Measurements from ENCODE around the gene GALK2. TPM values are rescaled to one million over a fixed set of nuclear protein-coding genes. Genes with fewer than 3 reads are reported as not detected.

Gene GALK2
- total RNA-seq, 1 donor from 2014 or later, result 47.6 TPM

DNA sequence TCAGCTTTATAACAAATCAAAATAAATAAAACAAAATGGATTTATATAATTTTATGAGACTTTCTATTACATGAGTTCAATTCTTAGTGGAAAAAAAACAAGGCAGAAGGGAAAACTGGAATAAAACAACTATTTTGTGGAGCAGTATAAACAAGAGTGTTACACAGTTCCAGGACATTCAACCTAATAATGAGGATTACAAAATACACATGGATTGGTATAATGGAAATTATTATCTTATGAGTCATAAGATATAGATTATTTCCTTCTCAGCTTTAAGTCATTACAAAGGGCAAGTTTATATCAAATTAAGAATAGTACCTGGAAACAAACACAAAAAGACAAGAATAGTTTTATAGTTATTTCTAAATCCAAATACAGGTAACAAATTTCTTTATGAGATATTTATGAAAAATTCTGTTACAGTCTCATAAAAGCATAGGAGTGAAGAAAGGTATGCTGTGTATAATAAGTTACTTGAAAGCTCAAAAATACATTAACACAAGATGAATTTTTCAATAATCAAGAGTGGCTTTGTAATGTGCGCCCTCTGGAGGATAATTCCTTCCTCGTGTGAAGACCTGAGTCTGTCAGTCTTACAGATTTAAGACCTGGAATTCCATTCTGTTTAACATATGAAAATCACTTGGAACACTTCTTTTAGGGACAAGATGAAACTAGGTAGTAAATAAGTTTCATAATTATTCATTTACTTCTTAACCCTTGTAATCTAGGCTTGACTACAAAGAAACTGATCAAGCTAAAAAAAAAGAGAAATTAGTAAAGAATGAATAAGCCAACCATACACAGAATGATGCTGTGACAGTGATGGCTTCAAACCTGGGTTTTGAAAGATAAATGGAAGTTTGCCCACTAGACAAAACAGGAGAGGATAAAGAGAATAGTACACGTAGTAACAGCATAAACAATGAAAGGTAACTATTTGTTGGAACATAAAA, 24.1 kb upstream of the GALK2 start:
- DNase-seq (ENCODE audit: extremely low spot score in 2 of 2), result no peak
- peaks cover 51% of the 10 kb centered on the region for H3K4me1 ChIP-seq
- H3K9me3 ChIP-seq, result no peaks in the 10 kb centered on the region
- intact Hi-C loops (cut with DNase I), result loop anchor here (10.0 kb wide), 1 partner anchor 281 kb away; no protein-coding TSS in a partner anchor
- TF ChIP-seq POLR2A (IDR thresholded peaks at IDR 0.05), result no peak
- TF ChIP-seq, protein P1, sequence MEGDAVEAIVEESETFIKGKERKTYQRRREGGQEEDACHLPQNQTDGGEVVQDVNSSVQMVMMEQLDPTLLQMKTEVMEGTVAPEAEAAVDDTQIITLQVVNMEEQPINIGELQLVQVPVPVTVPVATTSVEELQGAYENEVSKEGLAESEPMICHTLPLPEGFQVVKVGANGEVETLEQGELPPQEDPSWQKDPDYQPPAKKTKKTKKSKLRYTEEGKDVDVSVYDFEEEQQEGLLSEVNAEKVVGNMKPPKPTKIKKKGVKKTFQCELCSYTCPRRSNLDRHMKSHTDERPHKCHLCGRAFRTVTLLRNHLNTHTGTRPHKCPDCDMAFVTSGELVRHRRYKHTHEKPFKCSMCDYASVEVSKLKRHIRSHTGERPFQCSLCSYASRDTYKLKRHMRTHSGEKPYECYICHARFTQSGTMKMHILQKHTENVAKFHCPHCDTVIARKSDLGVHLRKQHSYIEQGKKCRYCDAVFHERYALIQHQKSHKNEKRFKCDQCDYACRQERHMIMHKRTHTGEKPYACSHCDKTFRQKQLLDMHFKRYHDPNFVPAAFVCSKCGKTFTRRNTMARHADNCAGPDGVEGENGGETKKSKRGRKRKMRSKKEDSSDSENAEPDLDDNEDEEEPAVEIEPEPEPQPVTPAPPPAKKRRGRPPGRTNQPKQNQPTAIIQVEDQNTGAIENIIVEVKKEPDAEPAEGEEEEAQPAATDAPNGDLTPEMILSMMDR (IDR thresholded peaks at IDR 0.05), result peak in 1 of 3 experiments; percentile 34
- no peak overlapping the region for H3K4me3 ChIP-seq
- peaks cover 0 to 29% of the 10 kb centered on the region in 2 donors for H3K36me3 ChIP-seq
- H3K27ac ChIP-seq, result no peak overlapping the region
- H3K27me3 ChIP-seq, result no peaks in the 10 kb centered on the region

DNA sequence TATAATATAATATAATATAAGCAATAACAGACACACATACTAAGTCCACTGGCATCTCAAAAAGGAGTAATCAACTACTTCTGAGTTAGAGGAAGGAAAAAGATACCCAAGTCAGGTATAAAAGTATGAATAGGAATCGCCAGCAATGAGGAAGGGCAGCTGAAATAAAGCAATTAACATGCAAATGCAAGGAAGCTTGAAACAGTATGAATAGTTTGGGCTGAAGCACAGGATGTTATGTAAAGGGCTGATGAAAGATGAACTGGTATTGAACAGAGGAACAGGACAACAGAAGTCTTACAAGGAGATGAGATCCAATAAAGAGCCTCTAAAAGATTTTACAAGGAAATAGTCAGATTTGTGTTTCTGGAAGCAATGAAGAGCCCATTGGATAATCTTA, 21.7 kb upstream of the GALK2 start:
- Histone ChIP-seq H3K4me1 (peaks cover 61% of the 10 kb centered on the region), H3K9me3 (no peaks in the 10 kb centered on the region), H3K4me3 (no peak overlapping the region), H3K27ac (no peak overlapping the region), H3K27me3 (no peaks in the 10 kb centered on the region), H3K36me3 (peaks cover 0 to 9% of the 10 kb centered on the region in 2 donors)
- no peak for DNase-seq (ENCODE audit: extremely low spot score in 2 of 2)
- TF ChIP-seq POLR2AphosphoS5 (IDR thresholded peaks at IDR 0.05; ENCODE audit: insufficient read depth in 1 of 2, low read depth in 1 of 2) (no peak), POLR2A (IDR thresholded peaks at IDR 0.05) (no peak)
- TF ChIP-seq, protein P1 (IDR thresholded peaks at IDR 0.05), result no peak
- intact Hi-C loops (cut with DNase I), result loop anchor here (10.0 kb wide), 1 partner anchor 283 kb away; no protein-coding TSS in a partner anchor

DNA sequence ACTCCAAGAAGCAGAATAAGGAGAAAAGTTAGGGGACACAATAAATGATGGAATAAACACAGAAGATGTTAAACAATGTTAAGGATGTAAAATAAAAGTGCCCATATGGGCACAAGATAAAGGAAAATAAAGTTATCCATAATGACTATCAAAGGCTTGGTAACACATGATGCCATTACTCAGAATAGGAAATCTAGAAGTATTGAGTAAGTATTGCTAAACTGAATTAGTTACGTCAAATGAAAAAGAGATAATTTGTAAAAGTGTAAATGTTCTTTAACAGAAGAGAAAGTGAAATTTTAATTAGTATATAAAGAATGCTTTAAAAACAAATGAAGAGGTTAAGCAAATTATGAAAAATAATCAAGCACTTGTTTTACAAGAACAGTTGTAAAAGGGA, 21.3 kb upstream of the GALK2 start:
- no peaks in the 10 kb centered on the region for H3K9me3 ChIP-seq
- intact Hi-C loops (cut with DNase I), result loop anchor here (10.0 kb wide), 1 partner anchor 284 kb away; no protein-coding TSS in a partner anchor
- no peaks in the 10 kb centered on the region for H3K27me3 ChIP-seq
- no peak for DNase-seq (ENCODE audit: extremely low spot score in 2 of 2)
- peaks cover 65% of the 10 kb centered on the region for H3K4me1 ChIP-seq
- H3K4me3 ChIP-seq, result no peak overlapping the region
- no peak overlapping the region for H3K27ac ChIP-seq
- no peak for TF ChIP-seq POLR2A (IDR thresholded peaks at IDR 0.05)
- no peak for TF ChIP-seq POLR2AphosphoS5 (IDR thresholded peaks at IDR 0.05; ENCODE audit: insufficient read depth in 1 of 2, low read depth in 1 of 2)
- TF ChIP-seq, protein P1 (IDR thresholded peaks at IDR 0.05), result no peak
- peaks cover 0 to 4% of the 10 kb centered on the region in 2 donors for H3K36me3 ChIP-seq

DNA sequence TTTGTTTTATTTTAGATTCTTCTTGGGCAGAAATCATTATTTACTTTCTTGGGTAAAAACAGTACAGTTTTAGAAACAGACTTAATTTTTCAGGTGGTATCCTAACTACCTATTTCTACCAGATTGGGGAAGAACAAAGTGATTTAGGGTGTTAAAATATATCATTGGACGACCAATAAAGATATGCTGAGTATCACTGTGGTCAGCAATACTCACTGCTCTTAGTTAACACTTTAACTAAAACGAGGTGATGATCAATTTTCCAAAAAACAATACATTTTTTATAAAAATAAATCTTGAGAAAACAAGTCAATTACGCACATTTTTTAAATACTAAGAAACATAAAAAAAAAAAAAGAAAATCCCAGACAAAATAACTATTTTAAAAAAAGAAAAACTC, 18.2 kb upstream of the GALK2 start:
- Histone ChIP-seq H3K4me3 (no peak overlapping the region), H3K27me3 (no peaks in the 10 kb centered on the region), H3K9me3 (no peaks in the 10 kb centered on the region), H3K36me3 (no peaks in the 10 kb centered on the region), H3K4me1 (peaks cover 61% of the 10 kb centered on the region), H3K27ac (no peak overlapping the region)
- intact Hi-C loops (cut with DNase I), result no loop called here
- DNase-seq (ENCODE audit: extremely low spot score in 2 of 2), result no peak
- no peak for TF ChIP-seq POLR2A (IDR thresholded peaks at IDR 0.05)
- TF ChIP-seq, protein P1 (IDR thresholded peaks at IDR 0.05), result no peak
- TF ChIP-seq POLR2AphosphoS5 (IDR thresholded peaks at IDR 0.05; ENCODE audit: insufficient read depth in 1 of 2, low read depth in 1 of 2), result no peak
